Cardiac fibroblast (primary cell): Measurements from ENCODE around the gene UNC13C.

Experiments used
- DNase-seq, 2 donors: peaks; one replicate each; pipeline versions ENCODE4 v3.0.0 to v3.0.0-alpha.2; 2010; ENCODE audit warnings: low read depth in 2 of 2
- H3K4me3 ChIP-seq, 2 donors: replicated peaks in 1 of 2; 1 replicate in 1 of 2; 2 replicates in 1 of 2; pipeline ENCODE4 v1.5.1; 2011; ENCODE audit warnings: low read depth in 2 of 2, low read length in 2 of 2, mild to moderate bottlenecking in 2 of 2, moderate library complexity in 1 of 2
- CTCF ChIP-seq: IDR thresholded peaks from one replicate; pipeline ENCODE4 v1.5.1; 2011; ENCODE audit warnings: low read depth, mild to moderate bottlenecking, low read length, inconsistent platforms

Gene UNC13C

GRCh38 chr15:54456413-54456812, 478.2 kb downstream of the UNC13C start:
- no peak for TF ChIP-seq CTCF

GRCh38 chr15:54462511-54462913, 484.3 kb downstream of the UNC13C start:
- H3K4me3 ChIP-seq: no peak overlapping the region
- no peak for TF ChIP-seq CTCF
- DNase-seq: no peak

More at GRCh38 chr15:54456413-54456812, 478.2 kb downstream of the UNC13C start:
- no peak for DNase-seq
- no peak overlapping the region for H3K4me3 ChIP-seq

GRCh38 chr15:54481819-54482218, 503.6 kb downstream of the UNC13C start:
- no peak for TF ChIP-seq CTCF
- no peak for DNase-seq
- no peak overlapping the region for H3K4me3 ChIP-seq

- no peak overlapping the region for H3K4me3 ChIP-seq
- DNase-seq: no peak
- no peak for TF ChIP-seq CTCF
Measured at GRCh38 chr15:54482251-54482650, 504.0 kb downstream of the UNC13C start.

GRCh38 chr15:54500330-54500729, 522.1 kb downstream of the UNC13C start:
- no peak overlapping the region for H3K4me3 ChIP-seq
- DNase-seq: no peak
- TF ChIP-seq CTCF: no peak

- no peak for TF ChIP-seq CTCF
- no peak overlapping the region for H3K4me3 ChIP-seq
- DNase-seq: no peak
Measured at GRCh38 chr15:54502416-54503075, 524.3 kb downstream of the UNC13C start.

GRCh38 chr15:54504695-54505094, 526.5 kb downstream of the UNC13C start:
- TF ChIP-seq CTCF: no peak
- no peak for DNase-seq
- H3K4me3 ChIP-seq: no peak overlapping the region
